GM12878 (cell line): ENCODE measurements around the gene LENEP. TPM values are rescaled to one million over a fixed set of nuclear protein-coding genes. Genes with fewer than 3 reads are reported as not detected.

Experiments
- ATAC-seq: fragments of 200-7000 bp; cut with Tn5 transposase; 3 replicates; pipeline ENCODE4 v1.9.1; 2020; ENCODE audit warnings: mild to moderate bottlenecking, moderate library complexity
- BruUV-seq: library from RNA; stranded (reverse); fragments of 400-500 nt; replicated peaks from 2 replicates; lab custom pipeline; 2021; lab: Mats Ljungman, UMichigan
- CTCF ChIA-PET: fragments of 300-600 bp; sonication (Branson Sonifier 250); formaldehyde crosslinking; extraction: SDS; loops from one replicate; lab custom pipeline; 2021; ENCODE audit warnings: inconsistent platforms; lab: Yijun Ruan, JAX
- POLR2A ChIA-PET: fragments of 350-600 bp; formaldehyde crosslinking; extraction: SDS; loops from one replicate; lab custom pipeline; 2021; ENCODE audit warnings: inconsistent platforms; lab: Charles Lee
- RAD21 ChIA-PET: fragments of 300-600 bp; sonication (Branson Sonifier 250); formaldehyde crosslinking; loops from one replicate; lab custom pipeline; 2023; ENCODE audit warnings: antibody characterized with exemption; ENCODE audit not compliant: unreplicated experiment; lab: Charles Lee
- SMC1A ChIA-PET: fragments of 300-600 bp; sonication (Branson Sonifier 250); formaldehyde crosslinking; loops from one replicate; lab custom pipeline; 2023; ENCODE audit not compliant: unreplicated experiment, uncharacterized antibody; lab: Charles Lee
- DNase-seq: peaks from one replicate; pipeline ENCODE4 v3.0.0-alpha.2; 2011; ENCODE audit warnings: low read depth, low spot score
- FAIRE-seq: peaks from 3 replicates; lab custom pipeline; 2011; peaks lifted over from hg19 to GRCh38; lab: Jason Lieb, UNC
- H2AFZ ChIP-seq: 2 replicates; pipeline ENCODE4 v1.6.0; 2011; ENCODE audit warnings: low read depth, low read length, control low read depth; ENCODE audit not compliant: control insufficient read depth
- H3K27ac ChIP-seq: 2 replicates; pipeline ENCODE4 v1.5.1; 2011; ENCODE audit warnings: control low read depth; ENCODE audit not compliant: control insufficient read depth, insufficient read depth
- H3K27me3 ChIP-seq, 2 experiments: replicated peaks in 1 of 2; 2 replicates each; pipeline versions ENCODE4 v1.6.0 to v1.6.1; 2011; ENCODE audit warnings: low read length in 1 of 2; ENCODE audit not compliant: control insufficient read depth in 2 of 2, insufficient read depth in 2 of 2
- H3K36me3 ChIP-seq, 2 experiments: 2 replicates each; pipeline ENCODE4 v1.5.1; 2011; ENCODE audit warnings: low read length in 1 of 2; ENCODE audit not compliant: control insufficient read depth in 2 of 2, insufficient read depth in 2 of 2
- H3K4me1 ChIP-seq: 2 replicates; pipeline ENCODE4 v1.6.1; 2011; ENCODE audit warnings: mild to moderate bottlenecking, low read length, moderate library complexity, mixed read lengths; ENCODE audit not compliant: control insufficient read depth, insufficient read depth
- H3K4me2 ChIP-seq: 2 replicates; pipeline ENCODE4 v1.6.0; 2011; ENCODE audit warnings: control low read depth; ENCODE audit not compliant: control insufficient read depth, insufficient read depth
- H3K4me3 ChIP-seq: fragments of 200-600 bp; sonication (generic); 2 replicates; pipeline ENCODE4 v1.5.1; 2016
- H3K79me2 ChIP-seq: 2 replicates; pipeline ENCODE4 v1.6.0; 2011; ENCODE audit warnings: low read length; ENCODE audit not compliant: control insufficient read depth, insufficient read depth
- H3K9ac ChIP-seq: 2 replicates; pipeline ENCODE4 v1.8.0; 2011; ENCODE audit warnings: low read length, control low read depth, mixed read lengths; ENCODE audit not compliant: control insufficient read depth, insufficient read depth
- H3K9me3 ChIP-seq: replicated peaks from 3 replicates; pipeline ENCODE4 v1.5.1; 2011; ENCODE audit warnings: mild to moderate bottlenecking, low read length; ENCODE audit not compliant: control insufficient read depth, insufficient read depth
- H4K20me1 ChIP-seq: 2 replicates; pipeline ENCODE4 v1.6.0; 2011; ENCODE audit not compliant: control insufficient read depth, insufficient read depth
- EGR1 ChIP-seq, 2 experiments: IDR thresholded peaks; 1 replicate in 1 of 2; 2 replicates in 1 of 2; pipeline ENCODE4 v1.6.1; 2011 to 2012; ENCODE audit warnings: low read depth in 2 of 2, low read length in 2 of 2, borderline replicate concordance in 1 of 2, mild to moderate bottlenecking in 1 of 2, moderate library complexity in 1 of 2
- ETV6 ChIP-seq, 2 experiments: fragments of 450-650 bp in 1 of 2; IDR thresholded peaks in 1 of 2; conservative IDR thresholded peaks in 1 of 2; 2 replicates each; pipeline ENCODE4 v1.6.1; 2014; ENCODE audit warnings: antibody characterized with exemption in 1 of 2, borderline replicate concordance in 1 of 2, low read depth in 1 of 2, mild to moderate bottlenecking in 1 of 2, moderate library complexity in 1 of 2
- IRF5 ChIP-seq: fragments of 450-650 bp; IDR thresholded peaks from 2 replicates; pipeline ENCODE4 v1.6.1; 2017; ENCODE audit warnings: borderline replicate concordance
- MTA2 ChIP-seq: fragments of 450-650 bp; IDR thresholded peaks from 2 replicates; pipeline ENCODE4 v1.6.1; 2016; ENCODE audit warnings: low read depth, mild to moderate bottlenecking, moderate library complexity
- NKRF ChIP-seq: fragments of 450-650 bp; conservative IDR thresholded peaks from 2 replicates; pipeline ENCODE4 v1.6.1; 2017; ENCODE audit warnings: mild to moderate bottlenecking, moderate library complexity
- PBX3 ChIP-seq: IDR thresholded peaks from 2 replicates; pipeline ENCODE4 v1.6.1; 2011; ENCODE audit warnings: mild to moderate bottlenecking, low read depth, low read length, moderate library complexity; ENCODE audit not compliant: insufficient replicate concordance
- WGBS: methylation state at CpG from one replicate; pipeline ENCODE4 v1.1.6; 2016; ENCODE audit warnings: low lambda C conversion rate; ENCODE audit not compliant: insufficient replicate concordance, insufficient coverage; ENCODE audit errors: missing lambda C conversion rate; 5-methylcytosine and 5-hydroxymethylcytosine counted together
- in situ Hi-C: fragments of 300-500 bp; cut with MboI; formaldehyde crosslinking; loops from 9 replicates; pipeline ENCODE4 v1.14.3; 2018; ENCODE audit warnings: mixed read lengths
- intact Hi-C: fragments of 100-400 bp; cut with micrococcal nuclease; formaldehyde crosslinking; loops from one replicate; pipeline ENCODE4 v1.14.2; 2022; ENCODE audit not compliant: unreplicated experiment
- polyA plus RNA-seq, 11 experiments: library from polyadenylated mRNA; depleted of rRNA in 4 of 11; unstranded in 6 of 11; stranded (reverse) in 5 of 11; fragments of >200 nt; fragmentation: Nextera tagmentation in 4 of 11; fragmentation: Illumina TruSeq in 1 of 11; extraction: Ambion mirVana in 4 of 11; extraction: Trizol in 1 of 11; gene quantifications; 1 replicate in 1 of 11; 2 replicates in 10 of 11; pipeline versions ENCODE4 v1.2.1 to v1.2.3, GENCODE V29; 2011 to 2016; ENCODE audit warnings: inconsistent platforms in 2 of 11, missing spikeins in 2 of 11, low read depth in 1 of 11
- total RNA-seq, 4 experiments: library from RNA; depleted of rRNA in 3 of 4; stranded (reverse); fragments of >200 nt in 3 of 4; fragmentation: Illumina TruSeq in 1 of 4; extraction: Trizol in 1 of 4; gene quantifications; 2 replicates each; pipeline versions ENCODE4 v1.2.1 to v1.2.3, GENCODE V29; 2013 to 2021

LENEP gene
- total and polyA plus RNA-seq, 10 of the 15 experiments (the other 5 are each of a cell fraction or from before 2014, with no cell fraction given): 0.27 to 1.1 (median 0.64) TPM; not detected in 7

- POLR2A ChIA-PET: interaction anchor here (0.5 kb wide), 1 partner anchor 551 kb away, joined by 3 read pairs; no protein-coding TSS in a partner anchor
- Histone ChIP-seq H3K4me1 (no peaks in the 10 kb centered on the region), H3K9ac (no peak overlapping the region), H3K27me3 (peaks cover 5 to 8% of the 10 kb centered on the region in 2 experiments; a peak in 3 of 4 replicates), H3K36me3 (no peaks in the 10 kb centered on the region), H3K9me3 (no peaks in the 10 kb centered on the region), H4K20me1 (no peaks in the 10 kb centered on the region), H3K4me2 (no peak overlapping the region), H3K4me3 (no peak overlapping the region), H2AFZ (no peak overlapping the region), H3K79me2 (no peaks in the 10 kb centered on the region), H3K27ac (no peak overlapping the region)
- intact Hi-C loops: no loop called here
- no peak for FAIRE-seq
- TF ChIP-seq IRF5 (no peak), MTA2 (no peak), ETV6 (conservative IDR thresholded peaks at IDR 0.05 in 1 of 2, IDR thresholded peaks at IDR 0.05 in 1 of 2; ENCODE audit: borderline replicate concordance in 1 of 2, low read depth in 1 of 2) (no peak), EGR1 (IDR thresholded peaks at IDR 0.05; ENCODE audit: borderline replicate concordance in 1 of 2, low read depth in 2 of 2, low read length in 2 of 2) (no peak), PBX3 (no peak), NKRF (no peak)
- RAD21 ChIA-PET: no interaction called here
- BruUV-seq: no TSS peak
- in situ Hi-C loops: no loop called here
- 74% methylated on average over 14 of the region's 14 CpGs for WGBS
- CTCF ChIA-PET: interaction anchor here (0.7 to 3.1 kb wide), 6 partner anchors 11 to 573 kb away, joined by 3 to 13 read pairs (median 5); partner anchors contain the start of gene ADAM15
- no peak for ATAC-seq
- SMC1A ChIA-PET: interaction anchor here (0.6 to 1.5 kb wide), 2 partner anchors 21 to 56 kb away, joined by 3 to 4 read pairs; no protein-coding TSS in a partner anchor
- DNase-seq: no peak
Observed at GRCh38 chr1:155040358-155041093, 47.1 kb downstream of the LENEP start.
